GM12865 (cell line): Measurements from ENCODE around the gene PDHB.
"Not testable (repeated sequence)": the region's sequence is repeated elsewhere in the genome, so short reads cannot be mapped to it uniquely, and the experiment has no call there.

ENCODE experiments used
- DNase-seq: peaks from one replicate; pipeline ENCODE4 v3.0.0; 2010; ENCODE audit warnings: low read depth
- H3K4me3 ChIP-seq: 2 replicates; pipeline ENCODE4 v1.5.1; 2011; ENCODE audit warnings: mild to moderate bottlenecking, low read depth, low read length, control low read depth
- TF ChIP-seq, protein P1 (sequence below): IDR thresholded peaks from 2 replicates; pipeline ENCODE4 v1.5.1; 2011; ENCODE audit warnings: low read length, control low read depth, low read depth, inconsistent platforms; ENCODE audit not compliant: insufficient read depth; ENCODE audit errors: missing control alignments

PDHB gene

GRCh38 chr3:58463942-58464271 is 30.3 kb upstream of the PDHB start:
- TF ChIP-seq, protein P1, sequence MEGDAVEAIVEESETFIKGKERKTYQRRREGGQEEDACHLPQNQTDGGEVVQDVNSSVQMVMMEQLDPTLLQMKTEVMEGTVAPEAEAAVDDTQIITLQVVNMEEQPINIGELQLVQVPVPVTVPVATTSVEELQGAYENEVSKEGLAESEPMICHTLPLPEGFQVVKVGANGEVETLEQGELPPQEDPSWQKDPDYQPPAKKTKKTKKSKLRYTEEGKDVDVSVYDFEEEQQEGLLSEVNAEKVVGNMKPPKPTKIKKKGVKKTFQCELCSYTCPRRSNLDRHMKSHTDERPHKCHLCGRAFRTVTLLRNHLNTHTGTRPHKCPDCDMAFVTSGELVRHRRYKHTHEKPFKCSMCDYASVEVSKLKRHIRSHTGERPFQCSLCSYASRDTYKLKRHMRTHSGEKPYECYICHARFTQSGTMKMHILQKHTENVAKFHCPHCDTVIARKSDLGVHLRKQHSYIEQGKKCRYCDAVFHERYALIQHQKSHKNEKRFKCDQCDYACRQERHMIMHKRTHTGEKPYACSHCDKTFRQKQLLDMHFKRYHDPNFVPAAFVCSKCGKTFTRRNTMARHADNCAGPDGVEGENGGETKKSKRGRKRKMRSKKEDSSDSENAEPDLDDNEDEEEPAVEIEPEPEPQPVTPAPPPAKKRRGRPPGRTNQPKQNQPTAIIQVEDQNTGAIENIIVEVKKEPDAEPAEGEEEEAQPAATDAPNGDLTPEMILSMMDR = no peak
- H3K4me3 ChIP-seq = no peak overlapping the region
- DNase-seq = no peak

- DNase-seq = peak; percentile 68
- TF ChIP-seq, protein P1 = peak; percentile 86
- H3K4me3 ChIP-seq = no peak overlapping the region
These were observed 29.7 kb upstream of the PDHB start for GRCh38 chr3:58463181-58463941.

- H3K4me3 ChIP-seq = no peak overlapping the region
- no peak for DNase-seq
These were observed 29.2 kb upstream of the PDHB start for GRCh38 chr3:58462829-58463180.

DNA sequence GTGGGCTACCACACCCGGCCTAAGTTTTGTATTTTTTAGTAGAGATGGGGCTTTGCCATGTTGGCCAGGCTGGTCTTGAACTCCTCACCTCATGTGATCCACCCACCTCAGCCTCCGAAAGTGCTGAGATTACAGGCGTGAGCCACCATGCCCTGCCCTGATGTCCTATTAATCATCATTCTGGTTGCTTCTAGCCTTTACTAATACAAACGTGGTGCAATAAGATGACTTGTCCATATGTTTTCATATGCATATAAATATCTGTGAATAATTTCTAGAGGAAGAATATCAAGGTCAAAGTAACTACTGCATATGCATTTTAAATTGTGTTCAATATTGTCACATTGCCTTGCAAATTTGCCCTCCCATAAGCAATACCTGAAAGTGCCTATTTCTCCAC is 25.5 kb upstream of the PDHB start:
- TF ChIP-seq, protein P1 = no peak
- no peak overlapping the region for H3K4me3 ChIP-seq
- DNase-seq = no peak

More at GRCh38 chr3:58462829-58463180, 29.2 kb upstream of the PDHB start:
- TF ChIP-seq, protein P1 = no peak

DNA sequence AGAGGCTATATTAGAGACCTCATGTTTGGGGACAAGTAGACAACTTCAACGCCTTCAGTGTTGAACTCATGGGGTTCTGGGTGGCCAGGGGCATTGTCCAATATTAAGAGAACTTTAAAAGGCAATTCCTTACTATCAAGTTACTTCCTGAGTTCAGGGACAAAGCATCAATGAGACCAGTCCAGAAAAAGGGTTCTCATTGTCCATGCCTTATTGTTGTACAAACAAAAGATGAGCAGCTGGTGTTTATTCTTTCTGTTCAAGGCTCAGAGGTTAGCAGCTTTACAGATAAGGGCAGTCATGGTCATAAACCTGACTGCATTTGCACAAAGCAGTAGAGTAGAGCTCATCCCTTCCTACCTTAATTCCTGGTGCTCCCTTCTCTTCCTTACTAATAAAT is 18.5 kb upstream of the PDHB start:
- TF ChIP-seq, protein P1 = no peak
- no peak overlapping the region for H3K4me3 ChIP-seq
- DNase-seq = no peak

GRCh38 chr3:58441514-58442450 is 8.2 kb upstream of the PDHB start:
- DNase-seq = no peak
- TF ChIP-seq, protein P1 = no peak
- no peak overlapping the region for H3K4me3 ChIP-seq

GRCh38 chr3:58440996-58441355 is 7.3 kb upstream of the PDHB start:
- DNase-seq, H3K4me3 ChIP-seq: not testable (repeated sequence)

GRCh38 chr3:58437276-58437675 is 3.6 kb upstream of the PDHB start:
- not testable (repeated sequence) for DNase-seq, H3K4me3 ChIP-seq
